Caco-2 (cell line): Measurements from ENCODE around the gene PAK2. TPM values are rescaled to one million over a fixed set of nuclear protein-coding genes. Genes with fewer than 3 reads are reported as not detected.
A peak's percentile ranks its signal among the peaks of the same experiment; 100 is the strongest.
"Not testable (repeated sequence)": the region's sequence is repeated elsewhere in the genome, so short reads cannot be mapped to it uniquely, and the experiment has no call there.

Source experiments
- BruUV-seq: library from RNA; stranded (reverse); fragments of 400-500 nt; replicated peaks from 2 replicates; lab custom pipeline; 2021; lab: Mats Ljungman, UMichigan
- CTCF ChIA-PET: fragments of 300-600 bp; sonication (Branson Sonifier 250); formaldehyde crosslinking; loops from one replicate; lab custom pipeline; 2022; ENCODE audit warnings: antibody characterized with exemption; lab: Charles Lee
- POLR2A ChIA-PET: fragments of 300-600 bp; sonication (Branson Sonifier 250); formaldehyde crosslinking; loops from one replicate; lab custom pipeline; 2022; ENCODE audit warnings: antibody characterized with exemption; lab: Charles Lee
- DNase-seq, 2 experiments: peaks; one replicate each; pipeline versions ENCODE4 v3.0.0 to v3.0.0-alpha.2; 2020 to 2022
- H3K27me3 ChIP-seq: replicated peaks from 2 replicates; pipeline ENCODE4 v1.6.0; 2011; ENCODE audit warnings: low read length; ENCODE audit not compliant: control insufficient read depth, insufficient read depth
- H3K36me3 ChIP-seq: 2 replicates; pipeline ENCODE4 v1.5.1; 2011; ENCODE audit warnings: low read length; ENCODE audit not compliant: control insufficient read depth, insufficient read depth
- H3K4me1 ChIP-seq: fragments of 250-450 bp; sonication (Bioruptor Pico); 2 replicates; pipeline ENCODE4 v1.5.1; 2020; ENCODE audit warnings: mild to moderate bottlenecking
- H3K4me3 ChIP-seq: 2 replicates; pipeline ENCODE4 v1.5.1; 2011; ENCODE audit warnings: low read depth, mild to moderate bottlenecking, control low read depth, low read length
- H3K9me3 ChIP-seq: fragments of 250-450 bp; sonication (Bioruptor Pico); 2 replicates; pipeline ENCODE4 v1.5.1; 2020; ENCODE audit warnings: mild to moderate bottlenecking, moderate library complexity
- H3K27ac Mint-ChIP-seq: one replicate; pipeline ENCODE4 v1.8.0; 2022; ENCODE audit warnings: mixed read lengths; ENCODE audit not compliant: unreplicated experiment
- H3K27me3 Mint-ChIP-seq: one replicate; pipeline ENCODE4 v1.8.0; 2022; ENCODE audit warnings: mixed read lengths; ENCODE audit not compliant: insufficient read depth, unreplicated experiment
- H3K36me3 Mint-ChIP-seq: one replicate; pipeline ENCODE4 v1.8.0; 2022; ENCODE audit warnings: mild to moderate bottlenecking, mixed read lengths; ENCODE audit not compliant: insufficient read depth, unreplicated experiment
- H3K4me1 Mint-ChIP-seq: one replicate; pipeline ENCODE4 v1.8.0; 2022; ENCODE audit warnings: low read depth, mixed read lengths; ENCODE audit not compliant: unreplicated experiment
- H3K4me3 Mint-ChIP-seq: one replicate; pipeline ENCODE4 v1.8.0; 2022; ENCODE audit warnings: mild to moderate bottlenecking, moderate library complexity, mixed read lengths; ENCODE audit not compliant: unreplicated experiment
- H3K9me3 Mint-ChIP-seq: one replicate; pipeline ENCODE4 v1.8.0; 2022; ENCODE audit warnings: mixed read lengths; ENCODE audit not compliant: unreplicated experiment
- CTCF ChIP-seq, 2 experiments: fragments of 200-600 bp in 1 of 2; IDR thresholded peaks; 1 replicate in 1 of 2; 2 replicates in 1 of 2; pipeline versions ENCODE4 v1.5.1 to v1.8.0; 2011 to 2022; ENCODE audit warnings: antibody characterized with exemption in 1 of 2, control low read depth in 1 of 2, inconsistent platforms in 1 of 2, low read depth in 1 of 2, low read length in 1 of 2, mild to moderate bottlenecking in 1 of 2, moderate library complexity in 1 of 2; ENCODE audit not compliant: insufficient read depth in 1 of 2, severe bottlenecking in 1 of 2, unreplicated experiment in 1 of 2
- intact Hi-C: fragments of 100-400 bp; cut with micrococcal nuclease; formaldehyde crosslinking; loops from one replicate; pipeline ENCODE4 v1.10.0; 2022; ENCODE audit not compliant: unreplicated experiment
- total RNA-seq: library from RNA; stranded (reverse); gene quantifications from 2 replicates; pipeline ENCODE4 v1.2.3, GENCODE V29; 2022

Gene PAK2
- total RNA-seq, 1 experiment from 2014 or later: 89.6 TPM

DNA sequence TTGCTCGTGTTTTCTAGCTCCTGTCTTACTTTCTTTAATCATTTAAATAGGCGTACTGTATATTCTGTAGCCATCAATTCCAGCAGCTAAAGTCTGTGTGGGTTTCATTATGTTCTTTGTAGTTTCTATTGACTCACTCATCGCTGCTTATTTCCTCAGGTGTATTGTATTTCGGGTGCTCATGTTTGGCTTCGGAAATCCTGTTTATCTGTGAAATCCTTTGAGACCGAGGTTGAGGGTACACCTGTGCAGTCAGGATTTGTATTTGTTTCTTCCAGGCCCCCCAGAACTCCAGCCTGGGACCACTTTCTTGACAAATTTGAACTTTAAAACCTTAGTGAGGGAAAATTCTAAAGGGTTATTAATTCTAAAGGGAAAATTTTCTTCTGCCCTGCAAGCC lies 2.0 kb upstream of the PAK2 start:
- H3K27me3 Mint-ChIP-seq: no peaks in the 10 kb centered on the region
- H3K27ac Mint-ChIP-seq: no peak overlapping the region
- no peaks in the 10 kb centered on the region; the same call in 1 of the 2 replicates for H3K27me3 ChIP-seq
- no peak overlapping the region for H3K4me3 Mint-ChIP-seq
- no peak for DNase-seq
- H3K4me1 ChIP-seq: no peaks in the 10 kb centered on the region; the same call in 1 of the 2 replicates
- intact Hi-C loops: no loop called here
- no peaks in the 10 kb centered on the region for H3K9me3 ChIP-seq
- peaks cover 14% of the 10 kb centered on the region for H3K4me1 Mint-ChIP-seq
- H3K4me3 ChIP-seq: no peak overlapping the region
- no peaks in the 10 kb centered on the region for H3K36me3 ChIP-seq
- peaks cover 10% of the 10 kb centered on the region for H3K9me3 Mint-ChIP-seq
- POLR2A ChIA-PET: no interaction called here
- BruUV-seq: no TSS peak
- CTCF ChIA-PET: no interaction called here
- TF ChIP-seq CTCF (IDR thresholded peaks at IDR 0.05; ENCODE audit: insufficient read depth in 1 of 2, low read depth in 1 of 2, low read length in 1 of 2, severe bottlenecking in 1 of 2, unreplicated experiment in 1 of 2): no peak
- H3K36me3 Mint-ChIP-seq: peaks cover 25% of the 10 kb centered on the region

- Histone ChIP-seq H3K4me1 (no peaks in the 10 kb centered on the region; the same call in 1 of the 2 replicates), H3K36me3 (no peaks in the 10 kb centered on the region), H3K9me3 (no peaks in the 10 kb centered on the region), H3K4me3 (peak overlapping the region; percentile 88), H3K27me3 (no peaks in the 10 kb centered on the region; the same call in 1 of the 2 replicates)
- CTCF ChIA-PET: interaction anchor here (0.8 to 1.8 kb wide), 2 partner anchors 49 to 127 kb away, joined by 4 to 8 read pairs; no protein-coding TSS in a partner anchor
- Mint-ChIP-seq H3K9me3 (peaks cover 10% of the 10 kb centered on the region), H3K27ac (peak overlapping the region; percentile 98), H3K27me3 (no peaks in the 10 kb centered on the region), H3K4me1 (peaks cover 14% of the 10 kb centered on the region), H3K36me3 (peaks cover 21% of the 10 kb centered on the region), H3K4me3 (peak overlapping the region; percentile 93)
- TSS peak; percentile 51 for BruUV-seq
- POLR2A ChIA-PET: interaction anchor here (0.6 to 1.8 kb wide), 10 partner anchors 9 to 986 kb away, joined by 3 to 13 read pairs (median 6); partner anchors contain the start of genes CEP19, PIGX and SENP5
- TF ChIP-seq CTCF (IDR thresholded peaks at IDR 0.05; ENCODE audit: insufficient read depth in 1 of 2, low read depth in 1 of 2, low read length in 1 of 2, severe bottlenecking in 1 of 2, unreplicated experiment in 1 of 2): no peak
- intact Hi-C loops: loop anchor here (1.0 kb wide), 1 partner anchor 14 kb away; no protein-coding TSS in a partner anchor
- no peak for DNase-seq
Measured at GRCh38 chr3:196740481-196741248, 1.0 kb downstream of the PAK2 start.

DNA sequence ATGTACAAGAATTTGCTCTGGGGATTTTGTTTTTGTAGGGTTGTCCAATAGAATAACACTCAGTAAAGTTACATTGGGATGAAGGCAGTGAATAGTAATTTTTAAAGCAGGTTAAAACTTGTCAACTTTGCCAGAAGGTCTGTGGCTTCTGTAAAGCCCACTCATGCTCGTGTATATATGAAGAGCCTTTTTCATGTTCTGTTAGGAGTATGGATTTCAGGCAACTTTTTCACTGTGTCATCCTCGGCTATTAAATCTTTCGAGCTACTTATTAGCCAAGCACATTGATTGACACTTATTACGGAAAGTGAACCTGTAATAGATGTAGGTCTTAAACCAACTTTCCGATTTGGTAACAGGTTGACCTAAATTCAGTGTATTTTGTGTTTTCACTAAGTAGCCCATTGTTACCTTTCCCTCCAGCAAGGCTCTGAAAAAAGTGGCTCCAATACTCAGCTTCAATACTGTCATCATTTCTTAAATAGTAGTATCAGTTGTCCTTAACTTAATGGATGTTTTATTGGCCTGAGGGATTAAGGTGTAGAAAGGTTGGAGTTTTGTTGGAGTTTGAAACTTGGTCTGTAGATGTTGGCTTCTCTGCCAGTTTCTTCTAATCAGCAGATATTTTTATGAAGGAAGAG lies 1.7 kb downstream of the PAK2 start:
- CTCF ChIA-PET: no interaction called here
- intact Hi-C loops: no loop called here
- H3K36me3 ChIP-seq: no peaks in the 10 kb centered on the region
- Mint-ChIP-seq H3K4me1 (peaks cover 14% of the 10 kb centered on the region), H3K27ac (peak overlapping the region; percentile 98), H3K27me3 (no peaks in the 10 kb centered on the region), H3K9me3 (peaks cover 10% of the 10 kb centered on the region), H3K4me3 (peak overlapping the region; percentile 93), H3K36me3 (peaks cover 20% of the 10 kb centered on the region)
- DNase-seq: no peak
- peak overlapping the region; percentile 88 for H3K4me3 ChIP-seq
- POLR2A ChIA-PET: interaction anchor here (0.5 to 1.0 kb wide), 2 partner anchors 126 to 196 kb away, joined by 4 to 6 read pairs; partner anchors contain the start of gene SENP5
- H3K27me3 ChIP-seq: no peaks in the 10 kb centered on the region; the same call in 1 of the 2 replicates
- TF ChIP-seq CTCF (IDR thresholded peaks at IDR 0.05; ENCODE audit: insufficient read depth in 1 of 2, low read depth in 1 of 2, low read length in 1 of 2, severe bottlenecking in 1 of 2, unreplicated experiment in 1 of 2): no peak
- no peaks in the 10 kb centered on the region for H3K9me3 ChIP-seq
- no peaks in the 10 kb centered on the region; the same call in 1 of the 2 replicates for H3K4me1 ChIP-seq
- TSS peak; percentile 56 for BruUV-seq

- H3K36me3 ChIP-seq, BruUV-seq, H3K27ac Mint-ChIP-seq, H3K4me3 Mint-ChIP-seq, H3K27me3 ChIP-seq, POLR2A ChIA-PET, H3K4me1 ChIP-seq, H3K4me3 ChIP-seq, CTCF ChIA-PET, H3K9me3 ChIP-seq, H3K27me3 Mint-ChIP-seq, intact Hi-C loops, H3K9me3 Mint-ChIP-seq, DNase-seq: not testable (repeated sequence)
- H3K4me1 Mint-ChIP-seq: peaks cover 19% of the 10 kb centered on the region
- H3K36me3 Mint-ChIP-seq: peaks cover 20% of the 10 kb centered on the region
Measured at GRCh38 chr3:196743569-196743968, 3.9 kb downstream of the PAK2 start.
